ENCODE data around the gene TSHZ1. TPM values are rescaled to one million over a fixed set of nuclear protein-coding genes. Genes with fewer than 3 reads are reported as not detected.

Gene TSHZ1
- total RNA-seq, 1 donor from 2014 or later: 12.2 TPM

DNA sequence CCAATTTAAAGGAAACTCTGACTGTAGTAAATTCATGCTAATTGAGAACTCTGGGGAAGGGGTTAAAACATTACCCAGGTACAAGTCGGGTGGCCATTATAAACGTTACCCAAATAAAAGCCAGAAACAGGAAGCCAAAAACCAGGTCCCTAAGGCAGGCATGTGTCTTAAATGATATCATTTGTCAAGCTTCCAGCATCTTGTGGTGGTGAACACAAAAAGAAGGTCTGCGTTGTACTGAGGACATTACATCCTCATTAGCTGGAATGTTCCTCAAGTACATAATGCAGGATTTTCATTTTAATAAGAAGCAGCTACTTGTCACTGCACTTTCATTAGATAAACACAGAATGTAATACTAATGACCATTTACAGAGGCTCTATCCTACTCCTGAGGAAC, 12.6 kb upstream of the TSHZ1 start:
- no peak overlapping the region for H3K27ac Mint-ChIP-seq (ENCODE audit: unreplicated experiment)
- H3K27me3 Mint-ChIP-seq (ENCODE audit: unreplicated experiment): no peaks in the 10 kb centered on the region
- TF ChIP-seq, protein P1, sequence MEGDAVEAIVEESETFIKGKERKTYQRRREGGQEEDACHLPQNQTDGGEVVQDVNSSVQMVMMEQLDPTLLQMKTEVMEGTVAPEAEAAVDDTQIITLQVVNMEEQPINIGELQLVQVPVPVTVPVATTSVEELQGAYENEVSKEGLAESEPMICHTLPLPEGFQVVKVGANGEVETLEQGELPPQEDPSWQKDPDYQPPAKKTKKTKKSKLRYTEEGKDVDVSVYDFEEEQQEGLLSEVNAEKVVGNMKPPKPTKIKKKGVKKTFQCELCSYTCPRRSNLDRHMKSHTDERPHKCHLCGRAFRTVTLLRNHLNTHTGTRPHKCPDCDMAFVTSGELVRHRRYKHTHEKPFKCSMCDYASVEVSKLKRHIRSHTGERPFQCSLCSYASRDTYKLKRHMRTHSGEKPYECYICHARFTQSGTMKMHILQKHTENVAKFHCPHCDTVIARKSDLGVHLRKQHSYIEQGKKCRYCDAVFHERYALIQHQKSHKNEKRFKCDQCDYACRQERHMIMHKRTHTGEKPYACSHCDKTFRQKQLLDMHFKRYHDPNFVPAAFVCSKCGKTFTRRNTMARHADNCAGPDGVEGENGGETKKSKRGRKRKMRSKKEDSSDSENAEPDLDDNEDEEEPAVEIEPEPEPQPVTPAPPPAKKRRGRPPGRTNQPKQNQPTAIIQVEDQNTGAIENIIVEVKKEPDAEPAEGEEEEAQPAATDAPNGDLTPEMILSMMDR (IDR thresholded peaks at IDR 0.05): no peak
- no peak overlapping the region for H3K4me3 Mint-ChIP-seq (ENCODE audit: unreplicated experiment)
- H3K4me1 Mint-ChIP-seq (ENCODE audit: unreplicated experiment): peaks cover 5% of the 10 kb centered on the region
- H3K36me3 Mint-ChIP-seq (ENCODE audit: unreplicated experiment): peaks cover 22% of the 10 kb centered on the region
- no peaks in the 10 kb centered on the region for H3K9me3 Mint-ChIP-seq (ENCODE audit: unreplicated experiment)
- DNase-seq (ENCODE audit: extremely low spot score, unreplicated experiment): no peak

DNA sequence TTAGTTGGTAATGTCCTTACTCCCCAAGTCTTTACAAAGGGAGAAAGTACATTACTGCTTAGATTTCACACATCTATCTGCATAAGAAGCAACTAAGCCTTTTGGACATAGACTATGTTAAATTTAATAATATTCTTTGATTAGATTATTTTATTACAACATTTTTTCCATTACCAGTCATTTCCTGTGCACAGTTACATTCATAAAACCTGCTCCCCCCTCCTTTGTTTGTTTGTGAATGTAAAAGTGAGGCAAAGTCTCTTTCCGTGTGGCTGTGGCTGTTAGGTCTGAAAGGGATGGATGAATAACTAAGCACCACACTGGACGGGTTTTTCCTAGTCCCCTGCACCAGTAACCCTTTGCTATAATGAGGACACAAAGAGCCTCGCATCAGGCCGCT, 11.3 kb upstream of the TSHZ1 start:
- Mint-ChIP-seq H3K4me1 (ENCODE audit: unreplicated experiment) (peaks cover 11% of the 10 kb centered on the region), H3K27me3 (ENCODE audit: unreplicated experiment) (no peaks in the 10 kb centered on the region), H3K4me3 (ENCODE audit: unreplicated experiment) (no peak overlapping the region), H3K36me3 (ENCODE audit: unreplicated experiment) (peaks cover 22% of the 10 kb centered on the region), H3K27ac (ENCODE audit: unreplicated experiment) (no peak overlapping the region), H3K9me3 (ENCODE audit: unreplicated experiment) (no peaks in the 10 kb centered on the region)
- TF ChIP-seq, protein P1 (IDR thresholded peaks at IDR 0.05): no peak
- DNase-seq (ENCODE audit: extremely low spot score, unreplicated experiment): no peak

DNA sequence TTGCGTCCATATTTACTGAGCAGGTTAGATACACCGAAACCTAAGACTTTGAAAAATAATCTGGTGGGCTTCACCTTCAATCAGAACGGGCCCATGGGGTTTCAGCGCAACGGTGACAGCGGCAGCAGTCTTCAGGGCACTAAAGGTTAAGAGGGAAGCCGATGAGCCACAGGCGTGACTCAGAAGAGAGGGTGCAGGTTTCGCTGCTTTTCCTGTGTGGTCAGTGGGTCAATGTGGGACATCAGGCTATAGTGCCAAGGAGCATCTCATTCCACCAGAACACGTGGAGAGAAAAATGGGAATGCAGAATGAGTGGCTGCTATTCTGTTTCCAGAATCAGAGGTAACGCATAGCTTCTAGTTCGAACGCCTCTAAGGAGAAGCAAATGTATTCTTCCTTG, 10.5 kb upstream of the TSHZ1 start:
- Mint-ChIP-seq H3K9me3 (ENCODE audit: unreplicated experiment) (no peaks in the 10 kb centered on the region), H3K27me3 (ENCODE audit: unreplicated experiment) (peaks cover under 1% of the 10 kb centered on the region), H3K4me1 (ENCODE audit: unreplicated experiment) (peaks cover 15% of the 10 kb centered on the region), H3K36me3 (ENCODE audit: unreplicated experiment) (peaks cover 22% of the 10 kb centered on the region), H3K27ac (ENCODE audit: unreplicated experiment) (peak overlapping the region; percentile 4), H3K4me3 (ENCODE audit: unreplicated experiment) (no peak overlapping the region)
- TF ChIP-seq, protein P1 (IDR thresholded peaks at IDR 0.05): no peak
- DNase-seq (ENCODE audit: extremely low spot score, unreplicated experiment): no peak

DNA sequence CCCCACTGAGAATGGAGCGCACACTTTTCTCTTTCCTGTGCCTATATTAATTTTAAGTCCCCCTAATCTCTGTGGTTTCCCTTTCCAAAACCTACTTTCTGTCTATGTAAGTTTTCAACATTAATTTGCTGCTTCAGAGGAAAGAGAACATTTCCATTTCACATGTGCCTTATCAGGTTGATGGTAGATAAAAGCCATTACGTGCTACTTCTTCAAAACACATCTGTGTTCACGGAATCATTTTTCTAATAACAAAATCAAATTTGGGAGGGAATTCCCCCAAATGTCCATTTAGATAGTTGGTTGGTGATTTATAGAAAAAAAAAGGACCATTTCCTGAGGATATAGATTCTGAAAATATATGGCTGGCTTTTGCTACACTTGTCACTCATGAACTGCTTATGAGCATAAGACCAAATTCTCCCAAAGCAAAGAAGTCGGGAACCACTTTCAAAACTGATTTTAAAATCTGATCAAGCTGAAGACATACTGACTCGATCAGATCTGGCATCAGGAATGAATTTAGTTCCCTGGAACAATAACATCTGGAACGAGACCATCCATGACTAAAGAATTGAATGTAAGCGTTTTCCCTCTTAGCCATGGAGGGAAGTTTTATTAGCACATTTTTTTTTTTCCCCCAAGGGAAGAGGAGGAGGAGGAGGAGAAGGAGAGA, 9.9 kb upstream of the TSHZ1 start:
- peaks cover 6% of the 10 kb centered on the region for H3K27me3 Mint-ChIP-seq (ENCODE audit: unreplicated experiment)
- H3K4me1 Mint-ChIP-seq (ENCODE audit: unreplicated experiment): peaks cover 22% of the 10 kb centered on the region
- no peaks in the 10 kb centered on the region for H3K9me3 Mint-ChIP-seq (ENCODE audit: unreplicated experiment)
- H3K27ac Mint-ChIP-seq (ENCODE audit: unreplicated experiment): no peak overlapping the region
- TF ChIP-seq, protein P1 (IDR thresholded peaks at IDR 0.05): no peak
- H3K4me3 Mint-ChIP-seq (ENCODE audit: unreplicated experiment): no peak overlapping the region
- H3K36me3 Mint-ChIP-seq (ENCODE audit: unreplicated experiment): peaks cover 20% of the 10 kb centered on the region
- DNase-seq (ENCODE audit: extremely low spot score, unreplicated experiment): no peak

DNA sequence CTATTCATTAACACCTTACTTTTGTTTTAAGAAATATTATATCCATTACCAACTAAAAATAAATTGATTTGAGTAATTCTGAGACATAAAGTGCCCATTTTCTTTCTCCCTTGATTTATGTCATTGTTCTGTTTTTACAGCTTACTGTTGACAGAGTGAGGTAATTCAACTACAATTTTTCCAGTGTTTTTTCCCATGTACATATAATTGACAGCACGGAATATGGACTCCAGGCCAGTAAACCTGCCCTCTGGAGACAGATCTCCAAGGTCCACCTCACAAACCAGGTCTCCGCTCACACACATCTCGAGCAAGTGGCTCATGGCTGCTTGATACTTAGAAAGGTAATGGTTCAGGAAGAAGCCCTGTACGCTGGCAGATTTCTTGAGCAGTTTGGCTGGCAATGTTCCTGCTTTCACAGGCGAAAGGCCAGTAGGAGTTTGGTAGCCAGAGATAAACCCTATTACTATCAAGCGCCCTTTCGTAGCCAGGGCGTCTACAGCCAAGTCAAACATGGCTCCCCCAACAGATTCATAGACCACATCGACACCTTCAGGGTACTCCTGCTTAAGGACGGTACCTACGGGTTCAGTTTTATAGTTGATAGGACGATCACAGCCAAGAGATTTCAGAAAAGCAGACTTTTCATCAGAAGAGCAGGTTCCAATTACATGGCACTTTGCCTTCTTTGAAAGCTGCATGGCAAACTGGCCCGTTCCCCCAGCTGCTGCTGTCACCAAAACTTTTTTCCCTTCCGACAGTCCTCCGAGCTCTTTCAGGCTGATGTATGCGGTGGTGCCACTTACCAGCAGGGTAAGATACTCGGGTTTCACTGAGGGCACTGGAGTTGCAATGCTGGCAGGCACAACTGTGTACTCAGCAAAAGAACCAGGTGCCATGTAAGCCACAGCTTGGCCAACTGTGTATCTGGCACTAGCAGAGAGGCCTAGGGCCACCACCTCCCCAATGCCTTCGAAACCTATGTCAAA, 9.0 kb upstream of the TSHZ1 start:
- H3K27ac Mint-ChIP-seq (ENCODE audit: unreplicated experiment): no peak overlapping the region

More for the DNA sequence above, 9.0 kb upstream of the TSHZ1 start:
- H3K27me3 Mint-ChIP-seq (ENCODE audit: unreplicated experiment): peaks cover 14% of the 10 kb centered on the region
- TF ChIP-seq, protein P1 (IDR thresholded peaks at IDR 0.05): no peak
- H3K9me3 Mint-ChIP-seq (ENCODE audit: unreplicated experiment): no peaks in the 10 kb centered on the region
- H3K36me3 Mint-ChIP-seq (ENCODE audit: unreplicated experiment): peaks cover 19% of the 10 kb centered on the region
- no peak for DNase-seq (ENCODE audit: extremely low spot score, unreplicated experiment)
- H3K4me3 Mint-ChIP-seq (ENCODE audit: unreplicated experiment): no peak overlapping the region
- peaks cover 30% of the 10 kb centered on the region for H3K4me1 Mint-ChIP-seq (ENCODE audit: unreplicated experiment)
